Endothelial cell (in vitro differentiated cells): Measurements from ENCODE around the gene OR52L1. TPM values are rescaled to one million over a fixed set of nuclear protein-coding genes. Genes with fewer than 3 reads are reported as not detected.

ENCODE experiments used
- DNase-seq: peaks from one replicate; pipeline ENCODE4 v3.0.0; 2021; ENCODE audit warnings: low spot score
- H3K27ac Mint-ChIP-seq: one replicate; pipeline ENCODE4 v1.8.0; 2021; ENCODE audit warnings: mixed read lengths, inconsistent platforms; ENCODE audit not compliant: unreplicated experiment
- H3K27me3 Mint-ChIP-seq: one replicate; pipeline ENCODE4 v1.8.0; 2021; ENCODE audit warnings: mild to moderate bottlenecking, moderate library complexity, mixed read lengths, inconsistent platforms; ENCODE audit not compliant: unreplicated experiment
- H3K36me3 Mint-ChIP-seq: one replicate; pipeline ENCODE4 v1.8.0; 2021; ENCODE audit warnings: mild to moderate bottlenecking, low read depth, mixed read lengths, inconsistent platforms; ENCODE audit not compliant: unreplicated experiment
- H3K4me1 Mint-ChIP-seq: one replicate; pipeline ENCODE4 v1.8.0; 2021; ENCODE audit warnings: mild to moderate bottlenecking, mixed read lengths, inconsistent platforms; ENCODE audit not compliant: unreplicated experiment
- H3K4me3 Mint-ChIP-seq: one replicate; pipeline ENCODE4 v1.8.0; 2021; ENCODE audit warnings: mild to moderate bottlenecking, mixed read lengths, inconsistent platforms; ENCODE audit not compliant: unreplicated experiment
- H3K9me3 Mint-ChIP-seq: one replicate; pipeline ENCODE4 v1.8.0; 2021; ENCODE audit warnings: mixed read lengths, inconsistent platforms; ENCODE audit not compliant: unreplicated experiment
- total RNA-seq: library from RNA; stranded (reverse); fragmentation: NEBNext Ultra II Directional; extraction: Animal tissue kit (Norgen Biotek cat#: 25700); gene quantifications from one replicate; pipeline ENCODE4 v1.2.1, GENCODE V29; 2021; ENCODE audit not compliant: unreplicated experiment
- TF ChIP-seq, protein P1 (sequence below): fragments of 200-600 bp; sonication (generic); IDR thresholded peaks from one replicate; pipeline ENCODE4 v1.5.0; 2021; ENCODE audit warnings: antibody characterized with exemption; ENCODE audit not compliant: unreplicated experiment

The OR52L1 gene
- total RNA-seq, 1 donor from 2014 or later = not detected

DNA sequence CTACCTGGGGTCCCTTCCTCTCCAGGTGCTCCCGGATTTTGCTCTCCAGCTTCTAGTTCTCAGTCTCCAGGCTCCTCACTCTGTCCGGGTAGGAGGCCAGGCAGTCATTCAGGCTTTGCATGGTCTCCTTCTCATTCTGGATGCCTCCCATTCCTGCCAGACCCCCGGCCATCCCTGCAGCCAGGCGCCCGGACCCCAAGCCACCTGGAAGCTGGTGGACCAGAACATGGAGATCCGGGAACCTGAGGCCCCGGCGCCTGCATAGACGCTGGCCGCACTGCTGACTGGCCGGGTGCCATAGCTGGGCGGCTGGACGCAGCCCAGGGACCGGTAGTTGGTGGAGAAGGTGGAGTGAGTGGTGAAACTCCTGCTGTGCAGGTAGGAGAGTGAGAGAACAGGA lies 8.0 kb upstream of the OR52L1 start:
- H3K27me3 Mint-ChIP-seq = peaks cover 2% of the 10 kb centered on the region
- H3K4me3 Mint-ChIP-seq = no peak overlapping the region
- no peaks in the 10 kb centered on the region for H3K9me3 Mint-ChIP-seq
- TF ChIP-seq, protein P1, sequence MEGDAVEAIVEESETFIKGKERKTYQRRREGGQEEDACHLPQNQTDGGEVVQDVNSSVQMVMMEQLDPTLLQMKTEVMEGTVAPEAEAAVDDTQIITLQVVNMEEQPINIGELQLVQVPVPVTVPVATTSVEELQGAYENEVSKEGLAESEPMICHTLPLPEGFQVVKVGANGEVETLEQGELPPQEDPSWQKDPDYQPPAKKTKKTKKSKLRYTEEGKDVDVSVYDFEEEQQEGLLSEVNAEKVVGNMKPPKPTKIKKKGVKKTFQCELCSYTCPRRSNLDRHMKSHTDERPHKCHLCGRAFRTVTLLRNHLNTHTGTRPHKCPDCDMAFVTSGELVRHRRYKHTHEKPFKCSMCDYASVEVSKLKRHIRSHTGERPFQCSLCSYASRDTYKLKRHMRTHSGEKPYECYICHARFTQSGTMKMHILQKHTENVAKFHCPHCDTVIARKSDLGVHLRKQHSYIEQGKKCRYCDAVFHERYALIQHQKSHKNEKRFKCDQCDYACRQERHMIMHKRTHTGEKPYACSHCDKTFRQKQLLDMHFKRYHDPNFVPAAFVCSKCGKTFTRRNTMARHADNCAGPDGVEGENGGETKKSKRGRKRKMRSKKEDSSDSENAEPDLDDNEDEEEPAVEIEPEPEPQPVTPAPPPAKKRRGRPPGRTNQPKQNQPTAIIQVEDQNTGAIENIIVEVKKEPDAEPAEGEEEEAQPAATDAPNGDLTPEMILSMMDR = no peak
- no peaks in the 10 kb centered on the region for H3K36me3 Mint-ChIP-seq
- DNase-seq = no peak
- no peak overlapping the region for H3K27ac Mint-ChIP-seq
- H3K4me1 Mint-ChIP-seq = no peaks in the 10 kb centered on the region

DNA sequence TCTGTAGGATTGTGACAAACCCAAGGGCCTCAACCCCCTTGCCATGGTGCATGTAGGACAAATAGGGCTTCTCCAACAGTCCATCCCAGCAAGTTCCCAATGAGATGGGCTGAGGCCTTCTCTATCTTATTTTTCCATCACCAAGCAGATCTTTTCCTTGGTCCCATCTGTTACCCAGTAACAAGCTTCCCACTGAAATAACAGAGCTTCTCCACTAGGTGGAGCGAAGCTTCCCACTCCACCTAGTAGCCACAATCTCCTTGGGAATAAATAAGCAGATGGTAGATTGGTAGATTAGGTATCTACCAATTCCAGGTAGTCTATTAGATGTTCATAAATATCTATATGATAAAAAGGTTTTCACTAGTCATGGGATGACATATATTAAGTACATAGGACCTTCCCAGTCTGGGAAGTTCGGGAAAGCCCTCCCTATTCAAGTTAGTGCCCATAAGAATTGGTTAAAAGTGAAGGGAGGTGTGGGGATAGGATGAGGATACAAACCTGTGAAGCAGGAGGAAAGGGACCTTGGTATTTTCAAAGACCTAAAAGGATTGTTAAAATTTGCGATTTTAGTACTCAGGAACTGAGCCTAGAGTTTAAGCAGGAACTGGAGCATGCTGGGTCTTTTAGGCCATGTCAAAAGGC lies 5.9 kb upstream of the OR52L1 start:
- H3K4me3 Mint-ChIP-seq = no peak overlapping the region
- no peak overlapping the region for H3K27ac Mint-ChIP-seq
- no peak for DNase-seq
- H3K27me3 Mint-ChIP-seq = peaks cover 2% of the 10 kb centered on the region
- H3K9me3 Mint-ChIP-seq = no peaks in the 10 kb centered on the region
- H3K4me1 Mint-ChIP-seq = no peaks in the 10 kb centered on the region
- no peaks in the 10 kb centered on the region for H3K36me3 Mint-ChIP-seq
- TF ChIP-seq, protein P1 = peak; percentile 76

DNA sequence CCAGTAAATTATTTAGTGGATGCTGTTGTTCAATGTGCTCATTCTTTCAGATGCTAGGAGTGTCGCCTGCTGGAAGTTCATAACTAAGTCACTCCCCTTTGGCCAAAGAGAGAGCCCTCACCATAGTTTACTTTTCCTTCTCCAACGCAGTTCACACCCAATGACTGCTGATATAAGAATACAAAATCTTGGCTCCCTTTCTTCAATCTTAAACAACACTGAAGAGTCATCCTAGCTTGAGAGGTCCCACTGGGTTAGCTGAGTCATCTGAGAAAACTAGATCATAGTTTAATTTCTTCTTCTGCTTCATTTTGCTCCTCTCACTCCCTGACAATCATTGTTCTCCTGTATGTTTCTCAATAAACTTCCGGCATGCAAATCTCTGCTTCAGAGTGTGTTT lies 5.4 kb upstream of the OR52L1 start:
- Mint-ChIP-seq H3K27ac (no peak overlapping the region), H3K36me3 (no peaks in the 10 kb centered on the region), H3K4me1 (no peaks in the 10 kb centered on the region), H3K27me3 (peaks cover 2% of the 10 kb centered on the region), H3K9me3 (no peaks in the 10 kb centered on the region), H3K4me3 (no peak overlapping the region)
- TF ChIP-seq, protein P1 = no peak
- DNase-seq = no peak

DNA sequence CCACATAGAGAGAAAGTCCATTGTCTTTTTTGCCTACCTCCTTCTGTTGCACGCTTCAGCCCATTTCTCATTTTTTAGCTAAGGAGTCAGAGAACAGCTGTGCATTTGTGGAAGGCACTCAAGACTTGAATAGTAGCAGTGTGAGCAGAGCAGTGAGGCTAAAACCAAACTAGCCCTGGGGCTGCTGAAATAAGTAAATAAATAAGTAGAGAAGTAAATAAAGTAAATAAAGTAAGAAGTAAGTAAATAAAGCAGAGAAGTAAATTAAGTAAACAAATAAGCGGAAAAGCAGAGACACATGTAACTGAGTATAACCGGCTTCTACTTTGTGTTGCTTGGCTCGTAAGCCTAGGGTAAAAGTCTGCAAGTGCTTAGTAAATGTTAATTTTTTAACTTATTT lies 2.4 kb upstream of the OR52L1 start:
- Mint-ChIP-seq H3K4me3 (no peak overlapping the region), H3K4me1 (no peaks in the 10 kb centered on the region), H3K27me3 (no peaks in the 10 kb centered on the region), H3K27ac (no peak overlapping the region), H3K36me3 (no peaks in the 10 kb centered on the region), H3K9me3 (no peaks in the 10 kb centered on the region)
- DNase-seq = no peak
- TF ChIP-seq, protein P1 = no peak

DNA sequence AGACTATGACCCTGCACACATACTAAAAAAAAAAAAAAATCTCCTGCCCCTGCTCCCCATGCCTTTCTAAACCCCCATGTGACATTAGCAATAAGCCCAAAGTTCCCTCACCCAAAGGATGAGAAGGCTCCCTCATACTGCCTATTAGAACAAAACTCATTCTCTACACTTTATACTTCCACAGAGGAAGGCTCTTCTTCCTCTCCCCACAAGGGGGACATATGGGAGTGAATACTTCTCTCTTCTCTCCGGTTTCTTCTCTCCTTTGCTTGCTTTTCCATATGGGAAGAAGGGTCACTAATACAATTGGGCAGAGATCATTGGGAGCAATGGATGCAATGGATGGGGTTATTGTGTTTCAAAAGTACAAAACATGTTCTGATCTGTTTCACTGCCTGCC lies 3.3 kb downstream of the OR52L1 start:
- Mint-ChIP-seq H3K4me3 (no peak overlapping the region), H3K27ac (no peak overlapping the region), H3K9me3 (no peaks in the 10 kb centered on the region), H3K4me1 (no peaks in the 10 kb centered on the region), H3K27me3 (peaks cover 2% of the 10 kb centered on the region), H3K36me3 (no peaks in the 10 kb centered on the region)
- DNase-seq = no peak
- TF ChIP-seq, protein P1 = peak; percentile 22
